Measurements from ENCODE around the gene PLEKHM1. TPM values are rescaled to one million over a fixed set of nuclear protein-coding genes. Genes with fewer than 3 reads are reported as not detected.

PLEKHM1 gene
- total RNA-seq, 2 experiments from 2014 or later = 21.3 to 22.1 TPM

GRCh38 chr17:45433159-45433535, 57.4 kb downstream of the PLEKHM1 start:
- CTCF ChIA-PET = no interaction called here
- H3K4me1 Mint-ChIP-seq (ENCODE audit: low read depth) = peaks cover 20% of the 10 kb centered on the region
- POLR2A ChIA-PET = no interaction called here
- H3K27ac Mint-ChIP-seq = no peak overlapping the region
- H3K27me3 Mint-ChIP-seq = no peaks in the 10 kb centered on the region
- H3K36me3 Mint-ChIP-seq = no peaks in the 10 kb centered on the region
- no peaks in the 10 kb centered on the region for H3K9me3 Mint-ChIP-seq
- H3K4me3 Mint-ChIP-seq = peak overlapping the region; percentile 29
- DNase-seq = no peak
- intact Hi-C loops (cut with micrococcal nuclease) = loop anchor here (10.0 kb wide), 1 partner anchor 48 kb away; no protein-coding TSS in a partner anchor

- no peaks in the 10 kb centered on the region for H3K27me3 Mint-ChIP-seq
- no peak within 1 kb of the TSS for H3K27ac Mint-ChIP-seq
- ChIA-PET CTCF (interaction anchor here (1.2 kb wide), 1 partner anchor 20 kb away, joined by 5 read pairs; no protein-coding TSS in a partner anchor), POLR2A (no interaction called here)
- H3K9me3 Mint-ChIP-seq = no peaks in the 10 kb centered on the region
- H3K36me3 Mint-ChIP-seq = no peaks in the 10 kb centered on the region
- H3K4me1 Mint-ChIP-seq (ENCODE audit: low read depth) = peaks cover 21% of the 10 kb centered on the region
- H3K4me3 Mint-ChIP-seq = peak within 1 kb of the TSS; percentile 75
- intact Hi-C loops (cut with micrococcal nuclease) = loop anchor here (10.0 kb wide), 1 partner anchor 48 kb away; no protein-coding TSS in a partner anchor
- DNase-seq = peak; percentile 63
These were observed 57.9 kb downstream of the PLEKHM1 start, which contains the start of gene ARHGAP27 for GRCh38 chr17:45432405-45433158. Gene ARHGAP27 (minus strand): TSS chr17:45432870. CDS start chr17:45430279, 2,591 bp downstream.

- CTCF ChIA-PET = interaction anchor here (1.2 to 1.7 kb wide), 3 partner anchors 19 to 296 kb away, joined by 3 to 5 read pairs (median 5); partner anchors contain the start of gene ACBD4
- DNase-seq = peak; percentile 86
- intact Hi-C loops (cut with micrococcal nuclease) = loop anchor here (10.0 kb wide), 1 partner anchor 47 kb away; no protein-coding TSS in a partner anchor
- peak overlapping the region; percentile 75 for H3K4me3 Mint-ChIP-seq
- H3K4me1 Mint-ChIP-seq (ENCODE audit: low read depth) = peaks cover 21% of the 10 kb centered on the region
- POLR2A ChIA-PET = no interaction called here
- no peak overlapping the region for H3K27ac Mint-ChIP-seq
- no peaks in the 10 kb centered on the region for H3K27me3 Mint-ChIP-seq
- no peaks in the 10 kb centered on the region for H3K36me3 Mint-ChIP-seq
- no peaks in the 10 kb centered on the region for H3K9me3 Mint-ChIP-seq
These were observed 58.8 kb downstream of the PLEKHM1 start for GRCh38 chr17:45431531-45432404.

- no peaks in the 10 kb centered on the region for H3K9me3 Mint-ChIP-seq
- H3K4me1 Mint-ChIP-seq (ENCODE audit: low read depth) = peaks cover 21% of the 10 kb centered on the region
- peak; percentile 59 for DNase-seq
- H3K27me3 Mint-ChIP-seq = no peaks in the 10 kb centered on the region
- ChIA-PET POLR2A (no interaction called here), CTCF (interaction anchor here (1.2 to 1.7 kb wide), 3 partner anchors 19 to 296 kb away, joined by 3 to 5 read pairs (median 5); partner anchors contain the start of gene ACBD4)
- H3K36me3 Mint-ChIP-seq = no peaks in the 10 kb centered on the region
- H3K27ac Mint-ChIP-seq = no peak overlapping the region
- intact Hi-C loops (cut with micrococcal nuclease) = loop anchor here (10.0 kb wide), 1 partner anchor 46 kb away; no protein-coding TSS in a partner anchor
- H3K4me3 Mint-ChIP-seq = peak overlapping the region; percentile 75
These were observed 59.6 kb downstream of the PLEKHM1 start for GRCh38 chr17:45430738-45431530.

- H3K27ac Mint-ChIP-seq = no peak overlapping the region
- no peaks in the 10 kb centered on the region for H3K36me3 Mint-ChIP-seq
- intact Hi-C loops (cut with micrococcal nuclease) = loop anchor here (10.0 kb wide), 1 partner anchor 45 kb away; no protein-coding TSS in a partner anchor
- no peaks in the 10 kb centered on the region for H3K27me3 Mint-ChIP-seq
- no peaks in the 10 kb centered on the region for H3K9me3 Mint-ChIP-seq
- ChIA-PET POLR2A (no interaction called here), CTCF (interaction anchor here (1.7 kb wide), 1 partner anchor 153 kb away, joined by 5 read pairs; no protein-coding TSS in a partner anchor)
- no peak for DNase-seq
- peak overlapping the region; percentile 75 for H3K4me3 Mint-ChIP-seq
- peaks cover 21% of the 10 kb centered on the region for H3K4me1 Mint-ChIP-seq (ENCODE audit: low read depth)
These were observed 60.3 kb downstream of the PLEKHM1 start for GRCh38 chr17:45430006-45430737.

- Mint-ChIP-seq H3K36me3 (no peaks in the 10 kb centered on the region), H3K27me3 (no peaks in the 10 kb centered on the region), H3K4me3 (no peak overlapping the region), H3K27ac (no peak overlapping the region), H3K9me3 (no peaks in the 10 kb centered on the region), H3K4me1 (ENCODE audit: low read depth) (peaks cover 21% of the 10 kb centered on the region)
- no peak for DNase-seq
- ChIA-PET CTCF (interaction anchor here (0.8 to 1.5 kb wide), 4 partner anchors 20 to 278 kb away, joined by 3 to 5 read pairs (median 4); no protein-coding TSS in a partner anchor), POLR2A (no interaction called here)
- intact Hi-C loops (cut with micrococcal nuclease) = loop anchor here (10.0 kb wide), 1 partner anchor 45 kb away; no protein-coding TSS in a partner anchor
These were observed 61.0 kb downstream of the PLEKHM1 start for GRCh38 chr17:45429339-45430005.

GRCh38 chr17:45428931-45429338, 61.6 kb downstream of the PLEKHM1 start:
- POLR2A ChIA-PET = no interaction called here

GRCh38 chr17:45428050-45428617, 62.4 kb downstream of the PLEKHM1 start:
- POLR2A ChIA-PET = no interaction called here
- intact Hi-C loops (cut with micrococcal nuclease) = no loop called here

More at GRCh38 chr17:45428931-45429338, 61.6 kb downstream of the PLEKHM1 start:
- H3K4me3 Mint-ChIP-seq = peak overlapping the region; percentile 24
- no peaks in the 10 kb centered on the region for H3K9me3 Mint-ChIP-seq
- intact Hi-C loops (cut with micrococcal nuclease) = no loop called here
- H3K4me1 Mint-ChIP-seq (ENCODE audit: low read depth) = peaks cover 21% of the 10 kb centered on the region
- CTCF ChIA-PET = interaction anchor here (0.7 to 1.5 kb wide), 7 partner anchors 12 to 277 kb away, joined by 3 to 5 read pairs (median 3); no protein-coding TSS in a partner anchor
- H3K36me3 Mint-ChIP-seq = no peaks in the 10 kb centered on the region
- DNase-seq = no peak
- H3K27ac Mint-ChIP-seq = no peak overlapping the region
- H3K27me3 Mint-ChIP-seq = no peaks in the 10 kb centered on the region

GRCh38 chr17:45427181-45427835, 63.2 kb downstream of the PLEKHM1 start:
- intact Hi-C loops (cut with micrococcal nuclease) = no loop called here
- H3K27me3 Mint-ChIP-seq = no peaks in the 10 kb centered on the region
- DNase-seq = no peak
- POLR2A ChIA-PET = no interaction called here
- peaks cover 21% of the 10 kb centered on the region for H3K4me1 Mint-ChIP-seq (ENCODE audit: low read depth)
- CTCF ChIA-PET = interaction anchor here (0.6 to 1.3 kb wide), 5 partner anchors 13 to 208 kb away, joined by 3 to 4 read pairs (median 3); no protein-coding TSS in a partner anchor
- H3K4me3 Mint-ChIP-seq = no peak overlapping the region
- no peak overlapping the region for H3K27ac Mint-ChIP-seq
- H3K36me3 Mint-ChIP-seq = no peaks in the 10 kb centered on the region
- no peaks in the 10 kb centered on the region for H3K9me3 Mint-ChIP-seq

More at GRCh38 chr17:45428050-45428617, 62.4 kb downstream of the PLEKHM1 start:
- Mint-ChIP-seq H3K4me1 (ENCODE audit: low read depth) (peaks cover 21% of the 10 kb centered on the region), H3K4me3 (peak overlapping the region; percentile 40), H3K27ac (no peak overlapping the region), H3K36me3 (no peaks in the 10 kb centered on the region), H3K9me3 (no peaks in the 10 kb centered on the region), H3K27me3 (no peaks in the 10 kb centered on the region)
- CTCF ChIA-PET = interaction anchor here (0.7 to 1.5 kb wide), 8 partner anchors 12 to 209 kb away, joined by 3 to 5 read pairs (median 3); no protein-coding TSS in a partner anchor
- DNase-seq = peak; percentile 87

- no peaks in the 10 kb centered on the region for H3K27me3 Mint-ChIP-seq
- DNase-seq = no peak
- H3K27ac Mint-ChIP-seq = no peak overlapping the region
- no peaks in the 10 kb centered on the region for H3K9me3 Mint-ChIP-seq
- peaks cover 20% of the 10 kb centered on the region for H3K4me1 Mint-ChIP-seq (ENCODE audit: low read depth)
- no peaks in the 10 kb centered on the region for H3K36me3 Mint-ChIP-seq
- H3K4me3 Mint-ChIP-seq = no peak overlapping the region
- POLR2A ChIA-PET = no interaction called here
- CTCF ChIA-PET = interaction anchor here (1.1 kb wide), 1 partner anchor 20 kb away, joined by 3 read pairs; no protein-coding TSS in a partner anchor
- intact Hi-C loops (cut with micrococcal nuclease) = no loop called here
These were observed 64.0 kb downstream of the PLEKHM1 start for GRCh38 chr17:45426561-45426960.
